ENCODE data around the gene SHISAL2A. TPM values are rescaled to one million over a fixed set of nuclear protein-coding genes. Genes with fewer than 3 reads are reported as not detected.

SHISAL2A gene
- polyA plus RNA-seq, 3 donors, result 0.03 to 0.28 TPM; not detected in 1

DNA sequence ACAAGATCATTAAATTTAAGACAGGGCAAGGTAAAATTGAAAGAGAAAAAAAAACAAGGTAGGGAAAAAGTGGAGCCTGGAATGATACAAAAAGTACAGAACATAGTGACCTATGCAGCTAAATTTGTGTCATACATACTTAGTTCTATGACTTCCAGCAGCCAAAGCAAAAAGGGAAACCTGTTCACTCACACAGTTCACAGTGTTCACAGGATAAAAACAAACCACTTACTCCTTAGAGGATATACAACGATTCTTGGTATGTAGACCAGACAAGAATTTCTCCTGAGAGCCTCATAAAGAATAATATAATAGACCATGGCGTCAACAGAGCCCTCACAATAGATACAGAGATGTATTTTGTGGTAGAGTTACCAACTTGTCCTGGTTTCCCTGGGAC lies 37.6 kb downstream of the SHISAL2A start:
- Histone ChIP-seq H3K9ac (ENCODE audit: insufficient read depth, low read length, poor library complexity, severe bottlenecking) (no peak overlapping the region), H3K4me2 (replicated peaks; ENCODE audit: extremely low read depth, low read length, poor library complexity, severe bottlenecking) (no peak overlapping the region), H3K4me3 (replicated peaks in 1 of 3; ENCODE audit: low read depth in 2 of 3, low read length in 3 of 3) (no peak overlapping the region), H3K4me1 (ENCODE audit: control insufficient read depth in 1 of 2, insufficient read depth in 2 of 2, low read length in 2 of 2) (no peaks in the 10 kb centered on the region), H3K27ac (ENCODE audit: low read depth in 1 of 2, low read length in 2 of 2) (no peak overlapping the region), H2AFZ (ENCODE audit: insufficient read depth, low read depth, low read length, poor library complexity, severe bottlenecking) (no peak overlapping the region), H3K36me3 (replicated peaks in 1 of 2; ENCODE audit: control insufficient read depth in 1 of 2, insufficient read depth in 2 of 2, low read length in 2 of 2) (no peaks in the 10 kb centered on the region), H3K9me3 (replicated peaks in 1 of 2; ENCODE audit: control insufficient read depth in 1 of 2, insufficient read depth in 1 of 2, low read length in 2 of 2) (no peaks in the 10 kb centered on the region), H4K20me1 (ENCODE audit: insufficient read depth, low read length) (no peaks in the 10 kb centered on the region), H3K79me2 (ENCODE audit: insufficient read depth, low read length) (no peaks in the 10 kb centered on the region), H3K27me3 (ENCODE audit: control insufficient read depth in 2 of 2, insufficient read depth in 2 of 2, low read length in 2 of 2) (no peaks in the 10 kb centered on the region)
- WGBS (ENCODE audit: insufficient coverage), result no CpG with 5 or more reads among the region's 2 CpGs
- Mint-ChIP-seq H3K9me3 (no peaks in the 10 kb centered on the region), H3K27ac (no peak overlapping the region), H3K36me3 (no peaks in the 10 kb centered on the region), H3K4me1 (peaks cover 8% of the 10 kb centered on the region), H3K4me3 (no peak overlapping the region), H3K27me3 (ENCODE audit: low read depth in 3 of 3) (no peaks in the 10 kb centered on the region)
- intact Hi-C loops (cut with micrococcal nuclease), result no loop called here
- DNase-seq, result no peak
- TF ChIP-seq, protein P1, sequence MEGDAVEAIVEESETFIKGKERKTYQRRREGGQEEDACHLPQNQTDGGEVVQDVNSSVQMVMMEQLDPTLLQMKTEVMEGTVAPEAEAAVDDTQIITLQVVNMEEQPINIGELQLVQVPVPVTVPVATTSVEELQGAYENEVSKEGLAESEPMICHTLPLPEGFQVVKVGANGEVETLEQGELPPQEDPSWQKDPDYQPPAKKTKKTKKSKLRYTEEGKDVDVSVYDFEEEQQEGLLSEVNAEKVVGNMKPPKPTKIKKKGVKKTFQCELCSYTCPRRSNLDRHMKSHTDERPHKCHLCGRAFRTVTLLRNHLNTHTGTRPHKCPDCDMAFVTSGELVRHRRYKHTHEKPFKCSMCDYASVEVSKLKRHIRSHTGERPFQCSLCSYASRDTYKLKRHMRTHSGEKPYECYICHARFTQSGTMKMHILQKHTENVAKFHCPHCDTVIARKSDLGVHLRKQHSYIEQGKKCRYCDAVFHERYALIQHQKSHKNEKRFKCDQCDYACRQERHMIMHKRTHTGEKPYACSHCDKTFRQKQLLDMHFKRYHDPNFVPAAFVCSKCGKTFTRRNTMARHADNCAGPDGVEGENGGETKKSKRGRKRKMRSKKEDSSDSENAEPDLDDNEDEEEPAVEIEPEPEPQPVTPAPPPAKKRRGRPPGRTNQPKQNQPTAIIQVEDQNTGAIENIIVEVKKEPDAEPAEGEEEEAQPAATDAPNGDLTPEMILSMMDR (IDR thresholded peaks at IDR 0.05), result no peak

DNA sequence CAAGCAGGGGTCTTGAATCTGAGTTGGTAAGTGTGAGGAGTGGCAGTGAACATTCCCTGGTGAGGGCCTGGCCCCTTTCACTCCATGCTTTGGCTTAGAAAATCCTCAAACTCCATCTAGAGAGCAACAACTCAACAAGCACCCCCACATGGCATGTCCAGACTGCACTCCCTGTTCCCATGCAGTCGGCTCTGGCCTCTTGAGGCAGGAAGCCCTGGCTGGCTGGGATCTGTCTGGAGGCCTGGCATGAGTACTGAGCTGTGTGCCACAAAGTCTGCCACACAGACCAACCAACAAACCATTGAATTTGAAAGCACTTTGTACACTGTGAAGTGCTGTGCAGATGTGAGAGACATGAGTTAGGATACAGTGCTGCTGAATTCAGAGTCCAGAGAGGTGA lies 40.0 kb downstream of the SHISAL2A start:
- no peaks in the 10 kb centered on the region for H3K36me3 ChIP-seq (replicated peaks in 1 of 2; ENCODE audit: control insufficient read depth in 1 of 2, insufficient read depth in 2 of 2, low read length in 2 of 2)
- peaks cover 10 to 16% of the 10 kb centered on the region in 2 donors for H3K4me1 ChIP-seq (ENCODE audit: control insufficient read depth in 1 of 2, insufficient read depth in 2 of 2, low read length in 2 of 2)
- no peak overlapping the region for H3K27ac ChIP-seq (ENCODE audit: low read depth in 1 of 2, low read length in 2 of 2)
- TF ChIP-seq, protein P1 (IDR thresholded peaks at IDR 0.05), result no peak
- no peak overlapping the region for H3K4me3 ChIP-seq (replicated peaks in 1 of 3; ENCODE audit: low read depth in 2 of 3, low read length in 3 of 3)
- no peak for DNase-seq
- H3K27me3 Mint-ChIP-seq (ENCODE audit: low read depth in 3 of 3), result no peaks in the 10 kb centered on the region
- H3K27me3 ChIP-seq (ENCODE audit: control insufficient read depth in 2 of 2, insufficient read depth in 2 of 2, low read length in 2 of 2), result no peaks in the 10 kb centered on the region
- no peaks in the 10 kb centered on the region for H3K36me3 Mint-ChIP-seq
- no peak overlapping the region for H3K27ac Mint-ChIP-seq
- no peak overlapping the region for H2AFZ ChIP-seq (ENCODE audit: insufficient read depth, low read depth, low read length, poor library complexity, severe bottlenecking)
- no peak overlapping the region for H3K4me2 ChIP-seq (replicated peaks; ENCODE audit: extremely low read depth, low read length, poor library complexity, severe bottlenecking)
- no peaks in the 10 kb centered on the region for H3K79me2 ChIP-seq (ENCODE audit: insufficient read depth, low read length)
- intact Hi-C loops (cut with micrococcal nuclease), result no loop called here
- H3K9ac ChIP-seq (ENCODE audit: insufficient read depth, low read length, poor library complexity, severe bottlenecking), result no peak overlapping the region
- peaks cover 24% of the 10 kb centered on the region for H3K4me1 Mint-ChIP-seq
- no peaks in the 10 kb centered on the region for H4K20me1 ChIP-seq (ENCODE audit: insufficient read depth, low read length)
- no peak overlapping the region for H3K4me3 Mint-ChIP-seq
- H3K9me3 Mint-ChIP-seq, result no peaks in the 10 kb centered on the region
- 56% methylated on average over 1 of the region's 1 CpG for WGBS (ENCODE audit: insufficient coverage)
- no peaks in the 10 kb centered on the region for H3K9me3 ChIP-seq (replicated peaks in 1 of 2; ENCODE audit: control insufficient read depth in 1 of 2, insufficient read depth in 1 of 2, low read length in 2 of 2)

All from CD14-positive monocyte (primary cell).